HepG2 (cell line): ENCODE data around the gene ATP13A3. TPM values are rescaled to one million over a fixed set of nuclear protein-coding genes. Genes with fewer than 3 reads are reported as not detected.
A peak's percentile ranks its signal among the peaks of the same experiment; 100 is the strongest.

ENCODE experiments used
- ATF4 ChIP-seq, 2 experiments: fragments of 450-650 bp in 1 of 2; sonication (generic) in 1 of 2; formaldehyde crosslinking; IDR thresholded peaks; 2 replicates each; pipeline versions ENCODE4 v1.5.0 to v1.8.0; 2020 to 2022; ENCODE audit warnings: mild to moderate bottlenecking in 1 of 2, missing genetic modification reagents in 1 of 2
- ATF7-NPFF ChIP-seq: sonication (generic); formaldehyde crosslinking; IDR thresholded peaks from 2 replicates; pipeline ENCODE4 v1.8.1; 2023; ENCODE audit warnings: mild to moderate bottlenecking, low read depth, missing genetic modification reagents, moderate library complexity
- CERS6 ChIP-seq: sonication (generic); formaldehyde crosslinking; IDR thresholded peaks from 2 replicates; pipeline ENCODE4 v1.5.0; 2020; ENCODE audit warnings: missing genetic modification reagents
- CTCF ChIP-seq: sonication (generic); formaldehyde crosslinking; IDR thresholded peaks from 2 replicates; pipeline ENCODE4 v1.5.0; 2020; ENCODE audit warnings: mild to moderate bottlenecking, missing genetic modification reagents, moderate library complexity
- DRAP1 ChIP-seq: IDR thresholded peaks from 2 replicates; pipeline ENCODE4 v1.6.1; 2016; ENCODE audit warnings: missing genetic modification reagents, missing compliant biosample characterization
- GATAD1 ChIP-seq: IDR thresholded peaks from 2 replicates; pipeline ENCODE4 v1.6.1; 2016; ENCODE audit warnings: missing genetic modification reagents, missing compliant biosample characterization
- GMEB2 ChIP-seq: IDR thresholded peaks from 2 replicates; pipeline ENCODE4 v1.6.1; 2016; ENCODE audit warnings: missing biosample characterization, missing genetic modification reagents, low read depth
- GTF2F1 ChIP-seq: fragments of 150-350 bp; IDR thresholded peaks from 2 replicates; pipeline ENCODE4 v1.6.1; 2014; ENCODE audit warnings: low read length
- HOXD1 ChIP-seq: sonication (generic); formaldehyde crosslinking; IDR thresholded peaks from 2 replicates; pipeline ENCODE4 v1.5.0; 2020; ENCODE audit warnings: missing genetic modification reagents
- MLLT10 ChIP-seq: sonication (generic); formaldehyde crosslinking; IDR thresholded peaks from 2 replicates; pipeline ENCODE4 v1.4.0; 2020; ENCODE audit warnings: missing genetic modification reagents
- MYPOP ChIP-seq: sonication (generic); formaldehyde crosslinking; IDR thresholded peaks from 2 replicates; pipeline ENCODE4 v1.8.1; 2023; ENCODE audit warnings: mild to moderate bottlenecking, moderate library complexity, missing genetic modification reagents
- NR0B2 ChIP-seq: sonication (generic); formaldehyde crosslinking; IDR thresholded peaks from 2 replicates; pipeline ENCODE4 v1.4.0; 2020; ENCODE audit warnings: mild to moderate bottlenecking, missing genetic modification reagents
- NR3C1 ChIP-seq: sonication (generic); formaldehyde crosslinking; IDR thresholded peaks from 2 replicates; pipeline ENCODE4 v1.4.0; 2020; ENCODE audit warnings: missing genetic modification reagents
- POGZ ChIP-seq: sonication (generic); formaldehyde crosslinking; IDR thresholded peaks from 2 replicates; pipeline ENCODE4 v1.4.0; 2020; ENCODE audit warnings: mild to moderate bottlenecking, missing genetic modification reagents
- TAF15 ChIP-seq: fragments of 200-400 bp; formaldehyde crosslinking; IDR thresholded peaks from one replicate; pipeline ENCODE4 v1.6.1; 2018; ENCODE audit warnings: mild to moderate bottlenecking, low read depth, low read length; ENCODE audit not compliant: poor library complexity, severe bottlenecking
- TOPORS ChIP-seq: sonication (generic); formaldehyde crosslinking; IDR thresholded peaks from 2 replicates; pipeline ENCODE4 v1.8.0; 2023; ENCODE audit warnings: mild to moderate bottlenecking, missing genetic modification reagents
- ZFP36L1 ChIP-seq: sonication (generic); formaldehyde crosslinking; IDR thresholded peaks from 2 replicates; pipeline ENCODE4 v1.8.0; 2022; ENCODE audit warnings: mild to moderate bottlenecking, missing genetic modification reagents, moderate library complexity
- ZNF451 ChIP-seq: sonication (generic); formaldehyde crosslinking; IDR thresholded peaks from 2 replicates; pipeline ENCODE4 v1.5.0; 2020; ENCODE audit warnings: mild to moderate bottlenecking, missing genetic modification reagents
- ZNF552 ChIP-seq: sonication (generic); formaldehyde crosslinking; IDR thresholded peaks from 2 replicates; pipeline ENCODE4 v1.9.0; 2022; ENCODE audit warnings: missing genetic modification reagents, mild to moderate bottlenecking, borderline replicate concordance
- ZNF567 ChIP-seq: sonication (generic); formaldehyde crosslinking; IDR thresholded peaks from 2 replicates; pipeline ENCODE4 v1.8.1; 2023; ENCODE audit warnings: mild to moderate bottlenecking, missing genetic modification reagents, borderline replicate concordance
- ZNF605 ChIP-seq: sonication (generic); formaldehyde crosslinking; IDR thresholded peaks from 2 replicates; pipeline ENCODE4 v1.8.0; 2022; ENCODE audit warnings: mild to moderate bottlenecking, missing genetic modification reagents
- ZNF724P ChIP-seq: sonication (generic); formaldehyde crosslinking; IDR thresholded peaks from 2 replicates; pipeline ENCODE4 v1.8.0; 2022; ENCODE audit warnings: missing genetic modification reagents, borderline replicate concordance
- ZNF772 ChIP-seq: sonication (generic); formaldehyde crosslinking; IDR thresholded peaks from 2 replicates; pipeline ENCODE4 v1.5.0; 2020; ENCODE audit warnings: mild to moderate bottlenecking, missing genetic modification reagents
- ZNF777 ChIP-seq: sonication (generic); formaldehyde crosslinking; IDR thresholded peaks from 2 replicates; pipeline ENCODE4 v1.4.0; 2020; ENCODE audit warnings: missing genetic modification reagents
- polyA plus RNA-seq, 8 experiments: library from polyadenylated mRNA; depleted of rRNA in 3 of 8; stranded (reverse) in 7 of 8; unstranded in 1 of 8; fragments of >200 nt; fragmentation: Illumina TruSeq in 4 of 8; extraction: Trizol in 4 of 8; gene quantifications; 2 replicates each; pipeline versions ENCODE4 v1.2.1 to v1.2.3, GENCODE V29; 2011 to 2016; ENCODE audit warnings: low read depth in 4 of 8, missing spikeins in 1 of 8, mixed read lengths in 1 of 8; ENCODE audit not compliant: insufficient read depth in 1 of 8
- total RNA-seq, 5 experiments: library from RNA; depleted of rRNA; stranded (reverse); fragments of >200 nt; fragmentation: Illumina TruSeq; extraction: Trizol; gene quantifications; 2 replicates each; pipeline ENCODE4 v1.2.3, GENCODE V29; 2016; ENCODE audit warnings: low read depth in 1 of 5

Gene ATP13A3
- total and polyA plus RNA-seq, 2 of the 13 experiments (the other 11 are each of a cell fraction or from before 2014, with no cell fraction given) = 44.9 to 80.8 TPM

GRCh38 chr3:194494951-194495374 lies 8.2 kb upstream of the ATP13A3 start (continued):
- TF ChIP-seq CTCF (CRISPR knock-in tag) (0 out of 2 replicates have a peak, but pooled peaks have one; percentile 3), GTF2F1 (no peak), ZNF451 (CRISPR knock-in tag) (no peak), MLLT10 (CRISPR knock-in tag) (no peak), ZNF777 (no peak), ZFP36L1 (peak; percentile 73; the same call in 1 of the 2 replicates), ZNF567 (CRISPR knock-in tag) (no peak), NR3C1 (CRISPR knock-in tag) (no peak), ZNF552 (CRISPR knock-in tag) (no peak), ZNF772 (0 out of 2 replicates have a peak, but pooled peaks have one; percentile 49), HOXD1 (CRISPR knock-in tag) (no peak), ATF4 (CRISPR knock-in tag; IDR thresholded peaks at IDR 0.05) (peak in 1 of 2 experiments; percentile 85; a peak in 2 of 4 replicates), ZNF605 (CRISPR knock-in tag) (no peak), POGZ (CRISPR knock-in tag) (peak; percentile 21; the same call in 1 of the 2 replicates), CERS6 (no peak), MYPOP (CRISPR knock-in tag) (peak; percentile 89; the same call in 1 of the 2 replicates), TAF15 (no peak), TOPORS (CRISPR knock-in tag) (no peak), NR0B2 (CRISPR knock-in tag) (no peak), ATF7-NPFF (CRISPR knock-in tag) (no peak), GMEB2 (CRISPR knock-in tag) (no peak), DRAP1 (peak; percentile 66), GATAD1 (CRISPR knock-in tag) (peak; percentile 63), ZNF724P (CRISPR knock-in tag) (no peak)
